GM19463 (cell line): ENCODE measurements around the gene SPECC1.
"Not testable (repeated sequence)": the region's sequence is repeated elsewhere in the genome, so short reads cannot be mapped to it uniquely, and the experiment has no call there.

Source experiments
- ATAC-seq: cut with Tn5 transposase; IDR thresholded peaks from one replicate; pipeline ENCODE4 v1.9.1; 2021; ENCODE audit warnings: mild to moderate bottlenecking, moderate library complexity; ENCODE audit not compliant: unreplicated experiment

The SPECC1 gene

GRCh38 chr17:20352567-20352966 is 343.4 kb downstream of the SPECC1 start:
- not testable (repeated sequence) for ATAC-seq

- not testable (repeated sequence) for ATAC-seq
These were observed 354.7 kb downstream of the SPECC1 start for GRCh38 chr17:20363846-20364245.
